HG03196 (cell line): Measurements from ENCODE around the gene VENTX.

Experiments used
- ATAC-seq: cut with Tn5 transposase; IDR thresholded peaks from one replicate; pipeline ENCODE4 v1.9.1; 2021; ENCODE audit not compliant: unreplicated experiment

VENTX gene

GRCh38 chr10:133237588-133238465, at the start of gene VENTX:
Gene VENTX, plus strand, starts transcription at chr10:133237855. Its CDS starts 60 bp downstream, at chr10:133237915.
- no peak for ATAC-seq

GRCh38 chr10:133187906-133188681, 49.6 kb upstream of the VENTX start:
- ATAC-seq = no peak

- ATAC-seq = no peak
These were observed 48.4 kb upstream of the VENTX start for GRCh38 chr10:133189256-133189655.

DNA sequence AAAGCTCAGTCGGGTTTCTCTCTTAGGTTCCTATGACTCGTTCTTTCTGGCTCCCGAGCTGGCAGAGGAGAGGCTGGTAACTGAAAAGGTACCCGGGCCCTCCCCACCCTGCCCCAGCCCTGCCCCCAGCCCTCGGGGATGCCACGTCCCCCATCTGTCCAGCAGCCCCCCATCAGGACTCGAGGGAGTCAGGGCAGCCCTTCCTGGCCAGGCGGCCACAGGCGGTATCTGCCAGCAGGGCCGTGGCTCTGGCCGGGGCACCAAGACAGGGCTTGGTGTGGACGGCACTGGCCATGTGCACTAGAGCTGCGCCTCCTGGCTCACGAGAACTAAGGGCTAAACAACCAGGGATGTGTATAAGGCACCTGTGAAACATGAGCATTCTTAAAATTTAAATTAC, 47.9 kb upstream of the VENTX start:
- ATAC-seq = no peak

- no peak for ATAC-seq
These were observed 47.4 kb upstream of the VENTX start for GRCh38 chr10:133190225-133190624.

DNA sequence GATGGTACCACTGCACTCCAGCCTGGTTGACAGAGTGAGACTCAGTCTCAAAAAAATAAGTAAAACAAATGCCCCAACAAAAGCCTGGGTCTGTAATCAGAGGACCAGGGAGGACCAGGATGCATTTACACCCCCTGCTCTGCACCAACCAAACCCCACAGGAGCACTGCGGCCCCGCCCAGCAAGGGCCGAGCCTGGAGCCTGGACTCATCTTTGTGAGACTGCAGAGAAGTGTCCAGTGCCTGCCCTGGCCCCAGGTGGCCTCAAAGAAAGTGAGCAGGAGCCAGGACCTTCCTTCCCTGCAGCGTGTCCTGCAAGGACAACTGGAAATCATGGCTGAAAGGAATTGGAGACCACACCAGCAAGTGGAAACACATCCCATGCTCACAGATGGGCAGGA, 46.0 kb upstream of the VENTX start:
- no peak for ATAC-seq

DNA sequence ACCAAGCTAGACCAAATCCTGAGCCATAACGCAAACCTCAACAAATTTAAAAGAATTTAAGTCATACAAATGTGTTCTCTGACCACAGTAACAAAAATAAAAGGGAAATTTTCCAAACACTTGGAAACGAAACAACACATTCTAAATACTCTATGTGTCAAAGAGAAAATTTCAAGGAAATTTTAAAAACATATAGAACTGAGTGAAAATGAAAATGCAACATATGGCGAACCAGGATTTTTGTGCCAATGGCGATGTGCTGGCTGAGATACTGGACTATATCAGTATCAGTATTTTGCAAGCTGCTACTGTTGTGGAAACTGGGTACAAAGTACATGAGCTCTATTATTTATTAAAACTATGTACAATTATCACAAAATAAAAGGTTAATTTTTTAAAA, 43.5 kb upstream of the VENTX start:
- no peak for ATAC-seq

DNA sequence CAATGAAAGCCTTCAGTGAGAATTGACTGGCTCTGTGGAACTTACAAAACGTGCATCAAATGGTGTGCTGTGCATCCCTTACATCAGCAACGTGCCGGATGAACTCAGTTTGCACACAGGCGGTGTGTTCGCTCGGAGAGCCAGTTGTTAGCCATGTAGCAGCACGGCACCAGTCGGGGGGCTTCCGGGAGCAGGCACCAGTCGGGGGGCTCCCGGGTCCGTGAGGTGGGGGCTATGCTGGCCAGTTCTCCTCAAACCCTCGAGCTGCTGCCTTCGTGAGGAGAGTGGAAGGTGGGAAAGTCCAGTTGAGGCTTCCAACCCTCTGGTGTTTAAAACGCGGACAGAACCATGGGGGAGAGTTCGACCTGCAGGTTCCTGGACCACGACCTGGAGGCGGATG, 42.6 kb upstream of the VENTX start:
- no peak for ATAC-seq

- no peak for ATAC-seq
These were observed 42.0 kb upstream of the VENTX start for GRCh38 chr10:133195611-133196010.

DNA sequence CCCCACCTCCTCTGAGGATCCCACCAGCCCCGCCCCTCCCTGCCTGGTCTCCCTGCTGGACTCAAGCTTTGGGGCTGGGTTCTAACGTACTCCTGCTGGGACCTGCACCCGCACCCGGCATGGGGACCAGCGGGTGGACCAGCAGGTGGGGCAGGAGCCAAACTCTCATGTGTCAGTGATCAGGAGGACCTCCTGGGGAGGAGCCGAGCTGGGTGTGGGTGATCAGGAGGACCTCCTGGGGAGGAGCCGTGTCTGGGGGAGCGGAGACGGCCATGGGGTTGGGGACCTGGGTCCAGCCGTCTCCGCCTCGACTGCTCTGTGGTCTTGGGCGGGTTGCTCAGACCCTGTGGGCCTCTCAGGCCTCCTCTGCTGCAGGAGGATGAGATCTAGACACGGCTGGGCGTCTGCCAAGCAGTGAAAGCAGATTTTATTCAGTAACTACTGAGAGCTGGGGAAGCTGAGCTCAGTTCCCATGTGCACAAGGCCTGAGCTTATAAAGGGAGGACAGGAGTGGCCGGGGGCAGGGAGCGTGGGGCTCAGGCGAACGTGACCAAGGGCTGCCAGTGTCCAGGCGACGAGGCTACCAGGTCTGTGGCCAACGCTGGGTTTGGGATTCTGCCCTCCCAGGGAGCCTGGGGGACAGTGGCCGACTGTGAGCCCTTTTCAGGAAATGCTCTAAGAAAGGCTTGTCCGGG, 41.3 kb upstream of the VENTX start:
- ATAC-seq = no peak

DNA sequence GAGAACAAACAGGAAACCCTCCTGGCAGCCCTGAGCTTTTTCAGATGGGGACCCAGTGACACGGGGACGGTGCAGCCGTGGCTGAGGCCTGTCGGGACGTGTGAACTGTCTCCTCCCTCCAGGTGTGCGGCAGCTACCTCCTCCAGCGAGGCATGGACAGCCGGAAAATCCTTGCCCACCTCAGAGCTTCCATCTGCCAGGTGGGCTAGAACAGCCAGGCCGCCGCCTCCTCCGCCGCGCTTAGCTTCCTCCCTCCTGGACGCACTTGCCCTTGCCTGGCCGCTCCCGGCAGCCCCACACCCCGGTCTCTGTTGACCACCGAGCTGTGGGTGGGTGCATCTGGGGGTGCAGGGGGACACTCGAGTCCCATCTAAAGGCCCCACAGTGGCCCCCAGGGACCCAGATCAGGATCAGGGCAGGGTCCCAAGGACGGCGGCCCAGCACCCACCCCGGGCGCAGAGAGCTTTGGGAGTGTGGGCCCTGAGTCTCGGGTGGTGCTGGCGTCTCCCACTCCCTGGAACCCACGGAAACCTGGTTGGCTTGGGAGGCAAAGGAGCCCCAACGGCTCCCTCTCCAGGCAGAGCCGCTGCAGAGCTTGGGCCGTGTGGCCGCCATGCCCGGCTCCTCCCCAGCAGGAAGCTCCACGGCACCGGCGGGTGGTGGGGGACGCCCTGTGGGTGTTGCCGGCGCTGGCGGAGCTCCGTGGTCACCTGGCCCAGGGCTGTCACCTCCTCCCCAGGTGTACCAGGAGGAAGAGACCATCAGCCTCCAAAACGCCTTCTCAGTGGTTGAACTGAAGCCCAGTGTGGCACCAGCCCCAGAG, 40.5 kb upstream of the VENTX start:
- no peak for ATAC-seq

GRCh38 chr10:133197786-133198185, 39.9 kb upstream of the VENTX start:
- no peak for ATAC-seq

DNA sequence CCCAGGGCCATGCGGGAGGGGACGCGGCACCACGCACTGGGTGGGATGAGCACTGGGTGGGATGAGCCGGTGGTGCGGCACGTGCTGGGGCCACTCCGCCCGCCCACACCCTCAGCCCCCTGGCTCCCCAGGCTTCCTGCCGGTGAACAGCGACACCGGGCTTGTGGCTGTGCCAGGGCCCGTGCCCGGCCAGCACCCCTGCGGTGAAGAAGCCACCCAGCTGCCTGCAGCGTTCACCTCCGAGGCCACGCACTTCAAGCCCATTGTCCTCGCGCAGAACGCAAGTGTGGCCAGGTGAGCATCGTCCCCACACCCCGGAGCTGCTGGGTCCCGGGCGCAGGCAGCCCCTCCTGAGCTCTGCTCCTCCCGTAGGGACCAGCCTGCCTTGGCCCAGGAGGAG, 39.4 kb upstream of the VENTX start:
- ATAC-seq = no peak

DNA sequence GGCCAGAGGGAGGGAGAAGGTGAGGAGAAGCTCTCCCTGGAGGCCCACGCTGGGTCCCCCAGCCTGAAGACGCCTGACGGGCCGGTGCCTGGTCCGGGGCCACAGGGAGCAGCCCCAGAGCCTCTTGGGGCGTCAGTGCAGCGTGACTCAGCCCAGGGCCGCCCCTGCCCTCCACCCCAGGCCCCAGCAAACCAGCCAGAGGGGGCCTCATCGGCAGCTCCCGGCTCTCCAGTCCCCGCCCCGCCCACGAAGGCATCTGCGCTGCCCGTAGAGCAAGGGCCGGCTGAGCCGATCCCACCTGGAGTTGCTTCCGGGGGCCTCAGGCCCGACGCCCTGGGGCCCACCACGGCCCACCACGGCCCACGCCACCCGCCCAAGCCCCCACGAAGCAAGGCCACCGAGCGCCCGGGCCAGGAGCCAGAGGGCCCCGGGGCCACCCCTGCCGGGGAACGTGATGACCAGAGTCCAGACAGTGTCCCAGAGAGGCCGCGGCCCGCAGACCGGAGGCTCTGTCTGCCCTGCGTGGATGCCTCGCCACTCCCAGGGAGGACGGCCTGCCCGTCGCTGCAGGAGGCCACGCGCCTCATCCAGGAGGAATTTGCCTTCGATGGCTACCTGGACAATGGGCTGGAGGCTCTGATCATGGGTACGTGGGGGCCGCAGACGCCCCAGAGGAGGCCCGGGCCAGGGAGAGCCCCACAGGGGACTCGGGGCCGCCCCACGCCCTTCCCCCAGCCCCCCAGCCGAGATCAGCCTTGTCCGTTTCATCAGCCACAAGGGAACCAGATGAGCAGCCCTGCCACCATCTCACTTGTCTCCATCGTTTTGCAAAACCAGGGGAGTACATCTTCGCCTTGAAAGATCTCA, 38.8 kb upstream of the VENTX start:
- no peak for ATAC-seq

- no peak for ATAC-seq
These were observed 38.2 kb upstream of the VENTX start for GRCh38 chr10:133199488-133199885.

- ATAC-seq = no peak
These were observed 37.6 kb upstream of the VENTX start for GRCh38 chr10:133199992-133200611.

DNA sequence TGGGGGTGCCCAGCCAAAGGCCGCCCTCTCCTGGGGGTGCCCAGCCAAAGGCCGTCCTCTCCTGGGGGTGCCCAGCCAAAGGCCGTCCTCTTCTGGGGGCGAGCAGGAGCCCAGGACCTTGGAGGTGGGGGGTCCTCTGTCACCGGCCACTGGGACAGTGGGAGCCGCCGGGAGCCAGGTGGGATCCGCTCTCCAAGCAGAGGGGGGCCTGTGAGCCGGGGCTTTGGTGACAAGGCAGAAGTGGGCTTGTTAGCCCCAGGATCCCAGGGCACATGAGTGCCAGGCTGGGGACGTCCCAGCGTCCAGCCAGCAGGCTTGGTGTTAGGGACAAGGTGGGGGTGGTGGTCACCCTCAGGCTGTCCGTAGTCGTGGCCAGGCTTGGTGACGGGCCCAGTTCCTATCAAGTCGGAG, 37.0 kb upstream of the VENTX start:
- no peak for ATAC-seq

DNA sequence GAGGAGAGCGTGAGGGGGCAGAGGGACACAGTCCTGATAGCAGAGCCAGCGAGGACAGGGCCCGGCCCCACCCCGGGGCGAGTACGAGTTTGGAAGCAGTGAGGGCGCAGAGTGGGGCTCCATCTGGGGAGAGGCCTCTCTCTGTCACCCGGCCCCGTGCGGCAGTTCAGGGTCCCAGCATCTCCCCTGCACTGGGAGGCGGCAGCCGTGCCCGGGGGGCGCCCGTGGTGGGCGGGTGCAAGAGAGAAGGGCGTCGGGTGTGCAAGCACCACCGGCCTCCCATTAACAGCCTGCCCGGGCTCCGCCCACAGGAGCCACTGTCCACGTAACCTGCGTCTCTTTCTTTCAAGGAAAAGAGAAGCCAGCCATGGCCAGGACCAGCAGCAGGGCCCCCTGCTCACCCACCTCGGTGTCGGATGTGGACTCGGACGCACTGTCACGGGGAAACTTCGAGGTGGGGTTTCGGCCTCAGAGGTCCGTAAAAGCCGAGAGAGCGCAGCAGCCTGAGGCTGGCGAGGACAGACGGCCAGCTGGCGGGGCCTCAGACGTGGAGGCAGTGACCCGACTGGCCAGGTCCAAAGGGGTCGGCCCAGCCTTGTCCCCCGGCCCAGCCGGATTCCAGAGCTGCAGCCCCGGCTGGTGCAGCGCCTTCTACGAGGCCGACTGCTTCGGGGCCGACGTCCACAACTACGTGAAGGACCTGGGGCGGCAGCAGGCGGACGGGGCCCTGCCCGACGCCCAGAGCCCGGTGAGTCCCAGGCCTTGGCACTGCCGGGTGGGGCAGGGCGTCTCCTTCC, 36.3 kb upstream of the VENTX start:
- no peak for ATAC-seq
